ENCODE measurements around the gene PLXNB2.

GRCh38 chr22:50342651-50343540, 35.5 kb upstream of the PLXNB2 start, which contains the start of gene PPP6R2:
- no peak for TF ChIP-seq CTCF (IDR thresholded peaks at IDR 0.05; ENCODE audit: poor library complexity, severe bottlenecking)
- TF ChIP-seq RAD21 (conservative IDR thresholded peaks at IDR 0.05): no peak
- TF ChIP-seq EZH2 (IDR thresholded peaks at IDR 0.05; ENCODE audit: borderline replicate concordance, insufficient read depth, low read length, poor library complexity, severe bottlenecking): no peak
- no peak for TF ChIP-seq EP300 (conservative IDR thresholded peaks at IDR 0.05; ENCODE audit: poor library complexity, severe bottlenecking)
- no peak for TF ChIP-seq REST (IDR thresholded peaks at IDR 0.05; ENCODE audit: borderline replicate concordance)
- peak; percentile 82 for TF ChIP-seq POLR2AphosphoS5 (IDR thresholded peaks at IDR 0.05)
- TF ChIP-seq TAF1 (IDR thresholded peaks at IDR 0.05; ENCODE audit: low read depth): no peak
- TF ChIP-seq MXI1 (conservative IDR thresholded peaks at IDR 0.05; ENCODE audit: poor library complexity, severe bottlenecking): peak; percentile 63
- TF ChIP-seq SMC3 (conservative IDR thresholded peaks at IDR 0.05; ENCODE audit: poor library complexity): no peak

All from neural cell (in vitro differentiated cells).